Stimulated activated CD8-positive, alpha-beta memory T cell treated with anti-CD3 and anti-CD28 coated beads, Interleukin-15, amount 100 ng/mL, for 24 hours (primary cell): Measurements from ENCODE around the gene LZTR1.
"Not testable (repeated sequence)": the region's sequence is repeated elsewhere in the genome, so short reads cannot be mapped to it uniquely, and the experiment has no call there.

ENCODE experiments used
- DNase-seq: peaks from one replicate; pipeline ENCODE4 v3.0.0-alpha.2; 2020; ENCODE audit warnings: low read depth

LZTR1 gene

DNA sequence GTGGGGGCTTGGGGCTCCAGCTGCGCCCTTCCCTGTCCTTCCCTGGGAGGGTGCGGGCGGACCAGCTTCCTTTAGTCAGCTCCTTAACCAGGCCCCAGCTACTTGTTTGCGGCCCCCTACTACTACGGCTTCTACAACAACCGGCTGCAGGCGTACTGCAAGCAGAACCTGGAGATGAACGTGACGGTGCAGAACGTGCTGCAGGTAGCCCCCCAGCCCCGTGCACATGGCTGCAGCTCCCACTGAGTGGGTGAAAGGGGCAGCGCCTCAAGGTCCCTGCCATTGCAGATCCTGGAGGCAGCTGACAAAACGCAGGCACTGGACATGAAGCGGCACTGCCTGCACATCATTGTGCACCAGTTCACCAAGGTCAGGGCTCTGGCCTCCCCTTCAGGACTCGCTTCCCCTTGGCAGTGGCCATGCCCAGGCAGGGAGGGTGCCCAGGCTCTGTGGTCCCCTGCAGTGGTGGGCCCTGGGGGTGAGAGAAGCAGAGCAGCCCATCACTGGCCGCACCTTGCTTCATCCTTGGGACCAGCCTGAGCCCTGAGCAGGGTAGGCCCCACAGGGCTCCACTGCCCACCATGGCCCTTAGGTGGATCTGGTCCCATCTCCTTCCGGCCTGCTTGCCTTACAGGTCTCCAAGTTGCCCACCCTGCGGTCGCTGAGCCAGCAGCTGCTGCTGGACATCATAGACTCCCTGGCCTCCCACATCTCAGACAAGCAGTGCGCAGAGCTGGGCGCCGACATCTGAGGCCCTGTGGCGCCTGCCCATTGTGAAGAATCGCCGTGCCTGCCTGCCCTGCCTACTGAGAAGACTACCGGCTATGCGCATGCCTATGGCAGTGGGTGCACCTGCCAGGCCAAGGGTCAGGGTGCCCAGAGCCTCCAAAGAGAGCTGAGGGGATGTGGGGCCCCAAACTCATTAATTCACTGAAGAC is 14.8 kb downstream of the LZTR1 start:
- DNase-seq: no peak

DNA sequence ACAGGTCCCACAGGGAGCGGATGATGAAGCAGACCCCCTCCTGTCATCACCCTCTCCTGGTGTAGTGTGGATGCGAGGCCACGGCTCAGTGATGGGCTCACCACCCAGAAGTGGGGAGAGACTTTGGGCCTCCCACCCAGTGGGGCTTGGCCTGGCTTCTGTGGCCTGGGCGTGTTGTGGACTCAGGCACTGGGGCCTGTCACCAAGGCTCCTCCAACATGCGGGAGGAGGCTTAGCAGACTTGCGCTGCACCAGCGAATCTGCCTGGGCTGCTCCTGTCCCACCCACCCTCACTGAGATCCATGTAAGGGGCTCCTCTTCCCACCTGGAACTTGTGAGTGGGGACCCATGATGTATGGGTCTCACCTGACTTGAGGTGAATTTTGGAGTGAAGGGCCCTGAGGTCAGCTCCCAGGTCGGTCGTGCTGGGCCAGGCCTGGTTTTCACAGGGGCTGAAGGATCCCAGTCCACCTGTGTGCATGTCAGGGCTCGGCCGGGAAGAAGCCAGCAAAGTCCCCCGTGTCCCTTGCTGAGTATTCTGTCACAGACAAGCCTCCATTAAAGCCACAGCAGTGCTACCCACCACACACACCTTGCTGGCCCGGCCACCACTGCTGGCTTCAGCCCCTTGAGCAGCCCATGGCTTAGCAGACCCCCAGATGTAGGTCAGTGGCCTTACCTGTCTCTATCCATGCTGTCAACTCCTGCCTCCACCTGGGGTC is 15.6 kb downstream of the LZTR1 start:
- no peak for DNase-seq

DNA sequence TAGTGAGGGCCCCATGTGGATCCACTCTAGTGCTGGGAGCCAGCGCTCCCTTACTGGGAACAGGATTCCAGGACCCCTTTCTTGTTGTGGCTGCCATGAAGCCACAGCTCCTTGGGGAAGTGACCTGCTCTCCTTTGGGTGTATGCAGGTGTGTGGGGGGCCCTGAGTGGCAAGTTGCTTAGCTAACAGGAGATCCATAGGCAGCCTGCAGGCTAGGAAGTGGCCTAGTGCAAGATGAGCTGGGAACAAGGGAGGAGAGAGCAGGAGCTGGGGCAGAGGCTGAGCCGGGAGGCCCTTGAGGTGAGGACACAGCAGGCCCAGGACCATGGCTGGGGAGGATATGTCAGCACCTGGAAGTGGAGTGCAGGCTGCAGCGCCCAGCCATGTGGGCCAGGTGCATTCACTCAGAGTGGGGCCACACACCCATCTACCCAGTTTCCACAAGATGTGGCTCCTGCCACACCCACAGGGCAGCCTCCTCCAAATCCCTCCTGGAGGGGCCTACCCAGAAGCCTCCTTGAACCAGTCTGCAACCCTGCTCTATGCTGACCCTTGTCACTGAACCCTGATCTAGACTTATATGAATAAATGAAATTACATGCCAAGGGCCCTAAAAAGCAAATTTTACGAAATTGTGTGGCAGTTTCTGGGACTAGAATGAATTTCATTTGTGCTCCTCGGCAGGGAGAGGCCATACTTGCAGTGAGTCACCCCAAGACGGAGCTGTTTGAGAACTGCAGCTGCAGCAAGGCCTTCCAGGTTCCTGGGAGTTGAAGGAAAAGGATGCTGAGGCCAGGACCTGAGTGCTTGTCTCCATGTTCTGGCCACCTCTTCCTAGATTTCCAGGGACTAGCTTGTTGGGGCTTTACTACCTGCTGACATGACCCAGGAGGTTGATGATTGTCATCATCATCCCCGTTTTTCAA is 16.6 kb downstream of the LZTR1 start:
- DNase-seq: no peak

DNA sequence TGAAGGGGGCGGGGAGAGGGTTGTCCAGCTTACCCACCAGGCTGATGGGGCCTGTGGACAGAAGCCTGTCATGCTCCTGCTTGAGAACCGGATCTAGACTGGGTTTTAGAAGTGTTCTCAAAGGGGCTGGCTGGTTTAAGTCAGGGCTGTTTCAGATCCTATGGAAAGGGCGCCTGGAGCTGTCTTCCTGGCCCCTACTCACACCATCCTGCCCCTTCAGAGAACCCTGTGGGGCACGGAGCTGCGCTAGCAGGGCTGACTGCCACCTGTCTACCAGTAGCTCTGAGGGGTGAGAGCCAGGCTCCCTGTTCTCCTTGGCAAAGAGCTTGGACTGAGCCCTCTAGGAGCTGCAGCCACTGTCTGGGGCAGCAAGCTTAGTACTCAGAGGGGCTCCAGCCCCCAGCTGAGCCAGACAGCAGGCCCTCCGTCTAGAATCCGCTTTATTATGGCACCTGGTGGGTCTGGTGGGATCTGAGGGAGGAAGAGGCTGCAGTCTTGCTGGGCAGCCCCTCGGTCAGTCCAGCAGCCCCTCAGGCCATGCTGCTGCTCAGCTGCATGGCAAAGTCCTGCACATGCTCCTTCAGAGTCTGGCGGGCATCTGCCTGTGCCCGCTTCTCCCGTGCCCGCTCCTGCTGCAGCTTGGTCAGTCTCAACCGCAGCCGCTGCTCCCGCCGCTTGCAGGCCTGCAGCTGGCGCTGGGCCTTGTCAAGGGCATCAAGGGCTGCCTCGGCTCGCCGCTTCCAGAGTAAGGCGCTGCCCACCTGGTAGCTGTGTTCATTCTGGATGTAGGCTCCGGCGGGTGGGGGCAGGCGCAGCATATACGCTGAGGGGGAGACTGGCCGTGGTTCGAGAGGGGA is 17.5 kb downstream of the LZTR1 start:
- no peak for DNase-seq

GRCh38 chr22:21000207-21000986 is 18.3 kb downstream of the LZTR1 start:
- no peak for DNase-seq

- no peak for DNase-seq
Observed at GRCh38 chr22:21000987-21001600, 19.0 kb downstream of the LZTR1 start.

DNA sequence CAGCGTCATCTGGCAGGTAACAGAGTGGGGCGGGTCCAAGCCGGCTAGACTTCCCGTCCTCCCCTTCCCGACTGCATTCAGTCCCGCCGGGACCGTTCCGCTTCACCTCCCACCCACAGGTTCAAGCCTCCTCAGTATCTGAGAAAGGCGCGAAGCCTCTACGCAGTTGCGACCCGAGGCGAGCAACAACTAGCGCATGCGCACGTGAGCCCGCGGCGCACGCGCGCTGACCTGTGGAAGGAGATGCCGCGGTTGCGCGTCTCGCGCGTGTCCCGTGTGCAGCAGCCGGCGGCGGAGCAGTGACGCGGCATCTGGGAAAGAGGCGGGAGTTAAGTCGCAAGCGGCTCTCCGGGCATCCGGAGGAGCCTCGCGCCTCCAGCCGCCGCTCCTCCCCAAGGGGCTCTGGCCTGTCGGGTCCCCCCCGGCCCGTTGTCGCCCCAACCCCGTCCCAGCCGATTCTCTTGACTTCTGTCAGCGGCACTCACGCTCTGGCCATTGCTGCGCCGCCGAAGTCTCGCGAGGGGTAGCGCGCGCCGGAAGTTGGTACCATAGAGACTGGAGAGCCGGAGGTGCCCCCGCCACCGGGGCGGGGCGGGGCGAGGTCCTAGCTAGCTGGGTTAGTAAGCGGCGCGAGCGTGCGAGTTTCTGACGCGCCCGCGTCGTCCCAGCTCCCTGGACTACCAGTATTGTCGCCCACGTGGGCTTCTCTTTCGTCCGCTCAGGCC is 19.7 kb downstream of the LZTR1 start, which contains the start of gene THAP7:
Gene THAP7 (minus strand): TSS at position 518 of the 725 bp plus-strand sequence. CDS start 207 bp downstream, at position 311.
- DNase-seq: peak; percentile 90

GRCh38 chr22:21003782-21004181 is 21.7 kb downstream of the LZTR1 start:
- DNase-seq: no peak

DNA sequence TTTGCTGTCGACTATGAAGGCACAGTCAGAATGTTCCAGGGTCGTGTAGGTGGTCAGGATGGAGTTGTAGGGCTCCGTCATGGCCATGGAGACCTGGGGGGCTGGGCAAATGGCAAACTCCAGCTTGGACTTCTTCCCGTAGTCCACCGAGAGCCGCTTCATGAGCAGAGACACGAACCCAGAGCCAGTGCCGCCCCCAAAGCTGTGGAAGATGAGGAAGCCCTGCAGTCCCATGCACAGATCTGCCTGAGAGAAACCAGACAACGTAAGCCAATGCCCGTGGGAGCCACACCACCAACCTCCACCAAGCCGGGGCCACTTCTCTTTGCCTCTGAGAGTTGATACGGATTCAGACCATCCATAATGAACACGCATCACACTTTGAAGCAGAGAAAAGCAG is 27.1 kb downstream of the LZTR1 start:
- DNase-seq: not testable (repeated sequence)

GRCh38 chr22:21009638-21010425 is 27.7 kb downstream of the LZTR1 start:
- no peak for DNase-seq

GRCh38 chr22:21010426-21011113 is 28.5 kb downstream of the LZTR1 start:
- no peak for DNase-seq

- DNase-seq: no peak
Observed at GRCh38 chr22:21012446-21013407, 30.6 kb downstream of the LZTR1 start.

DNA sequence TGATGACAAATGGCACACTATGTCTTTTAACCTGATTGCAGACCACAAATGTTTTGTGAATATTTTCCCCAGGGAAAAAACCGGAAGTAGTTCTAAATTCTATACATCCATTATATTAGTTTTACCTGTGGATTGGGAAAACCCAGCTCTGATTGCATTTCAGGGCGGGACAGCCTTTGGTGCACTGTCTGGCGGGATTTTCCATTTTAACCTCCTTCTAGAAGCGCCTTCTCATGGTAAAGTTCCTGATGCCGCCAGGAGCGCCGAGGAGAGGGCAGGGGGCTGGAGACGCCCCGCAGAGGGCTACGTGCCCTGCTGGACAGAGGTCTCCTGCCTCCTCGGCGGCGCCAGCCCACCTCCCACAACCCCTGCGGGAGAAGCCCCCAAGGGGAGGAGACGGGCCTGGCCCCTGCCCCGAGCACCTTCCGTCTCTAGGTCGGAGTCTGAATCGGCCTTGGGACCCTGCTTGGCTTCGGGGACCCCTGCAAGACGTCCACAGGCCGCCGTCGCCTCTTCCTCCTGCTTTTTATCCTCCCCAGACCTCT is 31.6 kb downstream of the LZTR1 start:
- no peak for DNase-seq

- DNase-seq: peak; percentile 66
Observed at GRCh38 chr22:21014202-21014725, 32.2 kb downstream of the LZTR1 start.

DNA sequence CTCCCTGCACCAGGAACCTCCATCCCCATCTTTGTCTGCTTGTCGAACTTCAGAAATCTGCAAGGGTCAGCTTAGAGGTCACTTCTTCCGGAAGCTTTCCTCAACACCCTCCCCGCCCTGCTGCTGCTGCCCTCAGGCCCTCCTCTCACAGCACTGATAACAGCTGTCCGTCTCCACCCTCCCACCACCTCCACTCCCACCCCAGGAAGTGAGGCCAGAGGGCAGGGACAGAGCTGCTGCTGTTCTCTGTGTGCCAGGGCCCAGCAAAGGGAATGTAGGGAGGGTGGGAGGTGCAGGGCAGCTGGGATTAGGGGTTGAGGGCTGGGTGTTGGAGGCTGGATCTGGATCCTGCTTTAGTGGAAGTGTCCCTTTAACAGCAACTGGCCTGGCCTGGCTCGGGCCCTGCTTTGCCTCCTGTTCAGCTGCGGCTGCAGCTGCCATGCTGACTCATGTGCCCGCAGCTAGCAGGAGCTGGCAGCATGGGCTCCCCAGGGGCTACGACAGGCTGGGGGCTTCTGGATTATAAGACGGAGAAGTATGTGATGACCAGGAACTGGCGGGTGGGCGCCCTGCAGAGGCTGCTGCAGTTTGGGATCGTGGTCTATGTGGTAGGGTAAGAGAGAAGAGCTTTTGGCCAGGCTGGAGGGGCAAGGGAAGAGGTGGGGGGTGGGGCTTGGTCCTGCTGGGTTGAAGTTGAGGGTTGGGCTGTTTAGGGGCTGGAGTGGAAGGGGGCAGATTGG is 32.8 kb downstream of the LZTR1 start, which contains the start of gene P2RX6:
Gene P2RX6 (plus strand): TSS at position 440 of the 740 bp plus-strand sequence. CDS start 10 bp downstream, at position 450.
- DNase-seq: no peak
